IMR-90 (cell line): ENCODE measurements around the gene OR13D1. TPM values are rescaled to one million over a fixed set of nuclear protein-coding genes. Genes with fewer than 3 reads are reported as not detected.

Experiments used
- ATAC-seq: fragments of 200-7000 bp; cut with Tn5 transposase; 2 replicates; pipeline ENCODE4 v1.9.1; 2020; ENCODE audit warnings: low read depth, mild to moderate bottlenecking, moderate library complexity
- BruUV-seq: library from RNA; stranded (reverse); fragments of 400-500 nt; replicated peaks from 2 replicates; lab custom pipeline; 2021; lab: Mats Ljungman, UMichigan
- CTCF ChIA-PET: fragments of 300-600 bp; formaldehyde crosslinking; extraction: SDS; loops from one replicate; lab custom pipeline; 2021; ENCODE audit warnings: antibody characterized with exemption; lab: Yijun Ruan, JAX
- POLR2A ChIA-PET: fragments of 300-600 bp; sonication (Branson Sonifier 250); formaldehyde crosslinking; loops from one replicate; lab custom pipeline; 2022; ENCODE audit warnings: antibody characterized with exemption; ENCODE audit not compliant: unreplicated experiment; lab: Charles Lee
- DNase-seq: peaks from one replicate; pipeline ENCODE4 v3.0.0; 2013
- H2AFZ ChIP-seq: replicated peaks from 2 replicates; pipeline ENCODE3; 2013; ENCODE audit warnings: low read length, mild to moderate bottlenecking; ENCODE audit not compliant: poor library complexity
- H2AK5ac ChIP-seq: 2 replicates; pipeline ENCODE4 v1.6.1; 2013; ENCODE audit warnings: low read depth, low read length, inconsistent platforms
- H2AK9ac ChIP-seq: replicated peaks from 2 replicates; pipeline ENCODE3; 2013; ENCODE audit warnings: mild to moderate bottlenecking, low read depth, low read length, moderate library complexity; ENCODE audit not compliant: poor library complexity
- H2BK120ac ChIP-seq: 2 replicates; pipeline ENCODE4 v1.6.1; 2013; ENCODE audit warnings: low read depth, low read length, inconsistent platforms
- H2BK15ac ChIP-seq: 3 replicates; pipeline ENCODE4 v1.6.1; 2013; ENCODE audit warnings: low read depth, low read length, inconsistent platforms
- H2BK20ac ChIP-seq: 2 replicates; pipeline ENCODE4 v1.6.1; 2013; ENCODE audit warnings: low read depth, mild to moderate bottlenecking, inconsistent platforms, low read length, moderate library complexity
- H2BK5ac ChIP-seq: 2 replicates; pipeline ENCODE4 v1.6.1; 2013; ENCODE audit warnings: mild to moderate bottlenecking, low read depth, low read length, inconsistent platforms; ENCODE audit not compliant: poor library complexity, severe bottlenecking
- H3K14ac ChIP-seq: replicated peaks from 2 replicates; pipeline ENCODE4 v1.6.1; 2013; ENCODE audit warnings: low read depth, low read length, inconsistent platforms
- H3K18ac ChIP-seq: 2 replicates; pipeline ENCODE4 v1.6.1; 2013; ENCODE audit warnings: low read depth, low read length, control low read depth
- H3K23ac ChIP-seq: 2 replicates; pipeline ENCODE4 v1.6.1; 2013; ENCODE audit warnings: low read depth, low read length, inconsistent platforms
- H3K27ac ChIP-seq: 2 replicates; pipeline ENCODE4 v1.5.1; 2013; ENCODE audit warnings: mild to moderate bottlenecking, control low read depth, low read length; ENCODE audit not compliant: insufficient read depth
- H3K27me3 ChIP-seq: 2 replicates; pipeline ENCODE4 v1.6.1; 2013; ENCODE audit warnings: low read length; ENCODE audit not compliant: control insufficient read depth, insufficient read depth
- H3K36me3 ChIP-seq: 2 replicates; pipeline ENCODE4 v1.6.1; 2013; ENCODE audit warnings: low read length, mixed read lengths; ENCODE audit not compliant: control insufficient read depth, insufficient read depth
- H3K4ac ChIP-seq: 2 replicates; pipeline ENCODE4 v1.6.1; 2013; ENCODE audit warnings: low read depth, low read length, inconsistent platforms
- H3K4me1 ChIP-seq: 2 replicates; pipeline ENCODE4 v1.6.1; 2013; ENCODE audit warnings: low read length, mixed read lengths; ENCODE audit not compliant: control insufficient read depth, insufficient read depth
- H3K4me2 ChIP-seq: 2 replicates; pipeline ENCODE4 v1.6.1; 2013; ENCODE audit warnings: low read depth, mild to moderate bottlenecking, control low read depth, low read length, moderate library complexity
- H3K4me3 ChIP-seq: 2 replicates; pipeline ENCODE4 v1.5.1; 2013; ENCODE audit warnings: low read depth, mild to moderate bottlenecking, control low read depth, low read length, moderate library complexity; ENCODE audit not compliant: insufficient read depth
- H3K56ac ChIP-seq: 2 replicates; pipeline ENCODE4 v1.6.1; 2013; ENCODE audit warnings: low read length, inconsistent platforms; ENCODE audit not compliant: insufficient read depth; ENCODE audit errors: extremely low read depth
- H3K79me1 ChIP-seq, 2 experiments: 2 replicates each; pipeline ENCODE4 v1.6.1; 2013; ENCODE audit warnings: low read length in 2 of 2, inconsistent platforms in 1 of 2, low read depth in 1 of 2
- H3K9ac ChIP-seq: 2 replicates; pipeline ENCODE4 v1.6.1; 2013; ENCODE audit warnings: low read depth, low read length, control low read depth
- H3K9me1 ChIP-seq: 2 replicates; pipeline ENCODE4 v1.6.1; 2013; ENCODE audit warnings: low read length, inconsistent platforms; ENCODE audit not compliant: insufficient read depth
- H3K9me3 ChIP-seq: 2 replicates; pipeline ENCODE4 v1.6.1; 2013; ENCODE audit warnings: low read length; ENCODE audit not compliant: control insufficient read depth, insufficient read depth
- H4K20me1 ChIP-seq: 2 replicates; pipeline ENCODE4 v1.6.1; 2013; ENCODE audit warnings: low read length, inconsistent platforms; ENCODE audit not compliant: insufficient read depth
- H4K5ac ChIP-seq: 2 replicates; pipeline ENCODE4 v1.6.1; 2013; ENCODE audit warnings: mild to moderate bottlenecking, low read depth, low read length, control low read depth
- H4K8ac ChIP-seq, 2 experiments: 2 replicates each; pipeline ENCODE4 v1.6.1; 2013; ENCODE audit warnings: low read depth in 2 of 2, low read length in 2 of 2, control low read depth in 1 of 2, inconsistent platforms in 1 of 2
- H4K91ac ChIP-seq: 2 replicates; pipeline ENCODE4 v1.6.1; 2013; ENCODE audit warnings: low read depth, low read length, inconsistent platforms; ENCODE audit not compliant: insufficient read depth
- CEBPB ChIP-seq: IDR thresholded peaks from 2 replicates; pipeline ENCODE4 v1.6.1; 2012; ENCODE audit warnings: low read depth, low read length, improper control_type of control experiment
- ELK1 ChIP-seq: fragments of 150-350 bp; IDR thresholded peaks from 2 replicates; pipeline ENCODE4 v1.6.1; 2016; ENCODE audit warnings: low read depth, mild to moderate bottlenecking, low read length, moderate library complexity, borderline replicate concordance
- WGBS, 2 experiments: methylation state at CpG; one replicate each; pipeline versions ENCODE4 v1.1.5 to v1.1.7; 2013; ENCODE audit warnings: missing lambda C conversion rate in 2 of 2; ENCODE audit not compliant: insufficient read length in 1 of 2; ENCODE audit errors: extremely low coverage in 2 of 2; 5-methylcytosine and 5-hydroxymethylcytosine counted together
- dilution Hi-C: fragments of 300-500 bp; cut with HindIII; formaldehyde crosslinking; loops from one replicate; pipeline ENCODE4 v1.14.3; 2018; ENCODE audit warnings: low sequenced_read_pairs; ENCODE audit not compliant: unreplicated experiment
- in situ Hi-C: fragments of 300-500 bp; cut with MboI; formaldehyde crosslinking; loops from 3 replicates; pipeline ENCODE4 v1.14.3; 2019; ENCODE audit warnings: low sequenced_read_pairs, inconsistent platforms, mixed read lengths
- intact Hi-C: fragments of 100-400 bp; cut with micrococcal nuclease; formaldehyde crosslinking; loops from 2 replicates; pipeline ENCODE4 v1.10.0; 2022
- polyA plus RNA-seq, 3 experiments: library from polyadenylated mRNA; depleted of rRNA; stranded (reverse); fragments of >200 nt; gene quantifications; 2 replicates each; pipeline ENCODE4 v1.2.3, GENCODE V29; 2012; ENCODE audit warnings: low replicate concordance in 1 of 3
- total RNA-seq: library from RNA; depleted of rRNA; stranded (reverse); fragments of >200 nt; gene quantifications from 2 replicates; pipeline ENCODE4 v1.2.3, GENCODE V29; 2012

The OR13D1 gene
- total and polyA plus RNA-seq, 2 of the 4 experiments (the other 2 are of a cell fraction): not detected

- Histone ChIP-seq H2BK20ac (no peak overlapping the region), H3K14ac (no peak overlapping the region), H4K8ac (no peak overlapping the region)
Measured at GRCh38 chr9:104686081-104686480, 8.2 kb upstream of the OR13D1 start.

More at GRCh38 chr9:104686081-104686480, 8.2 kb upstream of the OR13D1 start:
- Histone ChIP-seq H4K91ac (no peak overlapping the region), H3K79me1 (no peaks in the 10 kb centered on the region), H3K23ac (no peak overlapping the region), H2AFZ (peak overlapping the region; percentile 23), H3K4me1 (no peaks in the 10 kb centered on the region), H3K27ac (no peak overlapping the region), H2BK120ac (no peak overlapping the region), H4K5ac (no peak overlapping the region), H2BK15ac (no peak overlapping the region), H2BK5ac (no peak overlapping the region), H3K4ac (no peak overlapping the region), H3K36me3 (no peaks in the 10 kb centered on the region), H2AK9ac (no peak overlapping the region), H3K56ac (no peak overlapping the region), H4K20me1 (no peaks in the 10 kb centered on the region), H3K27me3 (no peaks in the 10 kb centered on the region), H3K9me1 (no peaks in the 10 kb centered on the region), H3K9me3 (no peaks in the 10 kb centered on the region), H3K4me2 (no peak overlapping the region), H3K9ac (no peak overlapping the region), H3K4me3 (no peak overlapping the region), H2AK5ac (no peak overlapping the region), H3K18ac (no peak overlapping the region)
- POLR2A ChIA-PET: no interaction called here
- TF ChIP-seq CEBPB: no peak
- TF ChIP-seq ELK1: no peak
- in situ Hi-C loops: no loop called here
- CTCF ChIA-PET: no interaction called here
- ATAC-seq (no peak), DNase-seq (no peak)
- intact Hi-C loops: no loop called here
- dilution Hi-C loops: no loop called here
- no TSS peak for BruUV-seq
- WGBS, 2 experiments: no CpG with 5 or more reads among the region's 2 CpGs
